Hematopoietic multipotent progenitor cell treated with erythropoietin and hydrocortisone succinate and interleukin-3 and kit ligand, for 15 days (in vitro differentiated cells): Measurements from ENCODE around the gene ALDH8A1.

Experiments used
- DNase-seq: peaks from one replicate; pipeline ENCODE4 v3.0.0-alpha.2; 2015; ENCODE audit warnings: low spot score

ALDH8A1 gene

GRCh38 chr6:134870677-134871498, 79.0 kb downstream of the ALDH8A1 start:
- DNase-seq, result no peak

GRCh38 chr6:134868812-134869211, 81.1 kb downstream of the ALDH8A1 start:
- DNase-seq, result no peak
